LNCaP clone FGC (cell line): Measurements from ENCODE around the gene CASZ1.

Experiments used
- DNase-seq: peaks from one replicate; pipeline ENCODE4 v3.0.0-alpha.2; 2011; ENCODE audit warnings: low read depth
- H3K4me3 ChIP-seq: 2 replicates; pipeline ENCODE4 v1.5.1; 2011; ENCODE audit warnings: mild to moderate bottlenecking, low read depth, low read length, control low read depth
- CTCF ChIP-seq: IDR thresholded peaks from 2 replicates; pipeline ENCODE4 v1.5.1; 2012; ENCODE audit warnings: mild to moderate bottlenecking; ENCODE audit not compliant: control insufficient read depth, insufficient read depth; ENCODE audit errors: extremely low read depth

The CASZ1 gene

GRCh38 chr1:10597492-10598388 is 198.7 kb downstream of the CASZ1 start:
- DNase-seq: no peak
- H3K4me3 ChIP-seq: no peak overlapping the region
- TF ChIP-seq CTCF: no peak

GRCh38 chr1:10596780-10597179 is 199.7 kb downstream of the CASZ1 start:
- no peak for DNase-seq
- no peak overlapping the region for H3K4me3 ChIP-seq
- no peak for TF ChIP-seq CTCF

GRCh38 chr1:10594595-10595223 is 201.7 kb downstream of the CASZ1 start:
- no peak for TF ChIP-seq CTCF
- no peak overlapping the region for H3K4me3 ChIP-seq
- DNase-seq: no peak

GRCh38 chr1:10593750-10594149 is 202.7 kb downstream of the CASZ1 start:
- TF ChIP-seq CTCF: no peak
- DNase-seq: no peak
- no peak overlapping the region for H3K4me3 ChIP-seq

GRCh38 chr1:10592373-10592772 is 204.1 kb downstream of the CASZ1 start:
- DNase-seq: no peak
- no peak for TF ChIP-seq CTCF

GRCh38 chr1:10591010-10591409 is 205.4 kb downstream of the CASZ1 start:
- no peak for TF ChIP-seq CTCF
- H3K4me3 ChIP-seq: no peak overlapping the region
- no peak for DNase-seq

More at GRCh38 chr1:10592373-10592772, 204.1 kb downstream of the CASZ1 start:
- no peak overlapping the region for H3K4me3 ChIP-seq
